OCI-LY7 (cell line): ENCODE results near the gene RNF114. TPM values are rescaled to one million over a fixed set of nuclear protein-coding genes. Genes with fewer than 3 reads are reported as not detected.
"Not testable (repeated sequence)": the region's sequence is repeated elsewhere in the genome, so short reads cannot be mapped to it uniquely, and the experiment has no call there.

ENCODE experiments used
- BruUV-seq: library from RNA; stranded (reverse); fragments of 400-500 nt; replicated peaks from 2 replicates; lab custom pipeline; 2021; lab: Mats Ljungman, UMichigan
- CTCF ChIA-PET: fragments of 300-600 bp; sonication (Branson Sonifier 250); formaldehyde crosslinking; loops from one replicate; lab custom pipeline; 2022; ENCODE audit warnings: antibody characterized with exemption; ENCODE audit not compliant: unreplicated experiment; lab: Charles Lee
- POLR2A ChIA-PET: fragments of 300-600 bp; sonication (Branson Sonifier 250); formaldehyde crosslinking; loops from one replicate; lab custom pipeline; 2022; ENCODE audit warnings: antibody characterized with exemption; lab: Charles Lee
- DNase-seq: peaks from one replicate; pipeline ENCODE4 v3.0.0-alpha.2; 2015; ENCODE audit warnings: low spot score
- H2AFZ ChIP-seq: fragments of 200-600 bp; sonication (generic), shearing (Covaris generic); 2 replicates; pipeline ENCODE4 v1.6.1; 2014; ENCODE audit warnings: mild to moderate bottlenecking, antibody characterized with exemption, low read length, moderate library complexity
- H3K27ac ChIP-seq: fragments of 200-600 bp; sonication (generic); 2 replicates; pipeline ENCODE4 v1.5.1; 2014; ENCODE audit warnings: mixed run types, low read depth, mild to moderate bottlenecking, moderate library complexity, low read length, inconsistent platforms; ENCODE audit not compliant: poor library complexity, severe bottlenecking
- H3K36me3 ChIP-seq: fragments of 200-600 bp; sonication (generic); 2 replicates; pipeline ENCODE4 v1.6.1; 2014; ENCODE audit warnings: mild to moderate bottlenecking, antibody characterized with exemption, low read length, moderate library complexity, mixed read lengths; ENCODE audit not compliant: insufficient read depth
- H3K4me1 ChIP-seq: fragments of 200-600 bp; sonication (generic); 2 replicates; pipeline ENCODE4 v1.5.1; 2014; ENCODE audit warnings: mild to moderate bottlenecking, low read length; ENCODE audit not compliant: insufficient read depth, poor library complexity, severe bottlenecking
- H3K4me2 ChIP-seq: fragments of 200-600 bp; sonication (generic); 2 replicates; pipeline ENCODE4 v1.6.1; 2014; ENCODE audit warnings: mild to moderate bottlenecking, low read length
- H3K4me3 ChIP-seq: fragments of 200-600 bp; sonication (generic); 2 replicates; pipeline ENCODE4 v1.5.1; 2014; ENCODE audit warnings: mild to moderate bottlenecking, low read depth, low read length; ENCODE audit not compliant: poor library complexity, severe bottlenecking
- H3K79me2 ChIP-seq: fragments of 200-600 bp; sonication (generic); 2 replicates; pipeline ENCODE4 v1.6.1; 2016; ENCODE audit warnings: low read depth, mild to moderate bottlenecking, low read length, moderate library complexity, mixed read lengths; ENCODE audit not compliant: insufficient read depth
- H3K9me2 ChIP-seq: fragments of 200-600 bp; sonication (generic); 2 replicates; pipeline ENCODE4 v1.6.1; 2016; ENCODE audit warnings: mild to moderate bottlenecking, low read length, mixed read lengths; ENCODE audit not compliant: insufficient read depth
- H3K9me3 ChIP-seq: fragments of 200-600 bp; sonication (generic); 2 replicates; pipeline ENCODE4 v1.6.1; 2014; ENCODE audit warnings: mild to moderate bottlenecking, mixed run types, low read length, mixed read lengths
- H4K20me1 ChIP-seq: fragments of 200-600 bp; sonication (generic); 2 replicates; pipeline ENCODE4 v1.6.1; 2014; ENCODE audit warnings: mild to moderate bottlenecking, antibody characterized with exemption, low read length, moderate library complexity, mixed read lengths; ENCODE audit not compliant: insufficient read depth
- CTCF ChIP-seq: fragments of 200-600 bp; sonication (generic); conservative IDR thresholded peaks from 2 replicates; pipeline ENCODE4 v1.5.1; 2014; ENCODE audit warnings: mild to moderate bottlenecking, antibody characterized with exemption, low read length, moderate library complexity, mixed read lengths
- EZH2phosphoT487 ChIP-seq: fragments of 200-600 bp; sonication (generic); IDR thresholded peaks from 2 replicates; pipeline ENCODE4 v1.6.1; 2018; ENCODE audit warnings: low read depth, borderline replicate concordance, mild to moderate bottlenecking, mixed run types, antibody characterized with exemption, low read length, moderate library complexity, mixed read lengths
- intact Hi-C: fragments of 100-400 bp; cut with micrococcal nuclease; formaldehyde crosslinking; loops from one replicate; pipeline ENCODE4 v1.10.0; 2022; ENCODE audit not compliant: unreplicated experiment
- total RNA-seq, 2 experiments: library from RNA; depleted of rRNA in 1 of 2; stranded (reverse); fragments of >200 nt in 1 of 2; shearing (Covaris generic) in 1 of 2; gene quantifications; 2 replicates each; pipeline ENCODE4 v1.2.3, GENCODE V29; 2014 to 2022

RNF114 gene
- total RNA-seq, 2 experiments from 2014 or later, result 48.4 to 62.4 TPM

DNA sequence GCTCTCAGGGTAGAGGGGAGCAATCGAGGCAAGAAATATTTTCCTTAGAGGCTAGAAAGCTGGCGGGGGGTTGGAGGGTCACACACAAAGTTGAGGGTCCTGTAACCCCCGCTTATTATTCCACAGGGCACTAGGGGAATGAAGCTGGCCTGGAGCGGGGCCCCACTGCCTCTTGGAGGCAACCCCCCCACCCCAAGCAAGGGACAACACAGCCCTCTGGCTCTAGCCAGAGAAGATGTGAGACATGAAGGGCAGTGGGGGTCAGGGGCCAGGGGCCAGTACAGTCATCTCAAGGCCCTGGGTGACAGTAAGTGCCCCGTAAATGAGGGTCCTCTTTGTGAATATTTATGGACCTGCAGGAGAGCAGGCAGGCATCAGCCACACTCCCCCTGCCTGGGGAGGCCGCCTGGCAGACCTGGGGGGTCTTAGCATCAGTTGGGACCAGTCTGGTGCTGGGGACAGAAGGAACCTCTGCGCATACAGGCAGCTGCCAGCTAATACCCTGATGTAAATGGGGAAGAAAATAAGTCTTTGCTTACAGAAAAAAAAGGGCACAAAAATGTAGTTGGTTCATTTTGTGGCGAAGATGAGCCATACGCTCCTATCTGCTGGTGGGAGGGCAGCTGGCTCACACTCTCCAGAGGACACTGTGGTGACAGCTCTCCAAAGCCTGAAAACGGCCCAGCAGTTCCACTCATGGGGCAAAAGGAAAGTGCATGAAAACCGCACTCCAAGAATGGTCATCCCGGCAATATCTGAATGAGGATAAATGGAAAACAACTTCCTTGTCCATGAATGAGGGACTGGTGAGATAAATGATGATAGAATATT, 42.7 kb upstream of the RNF114 start:
- no peaks in the 10 kb centered on the region for H3K9me3 ChIP-seq
- intact Hi-C loops, result no loop called here
- no peak overlapping the region for H3K27ac ChIP-seq
- DNase-seq, result no peak
- H3K36me3 ChIP-seq, result peaks cover 8% of the 10 kb centered on the region; the same call in 1 of the 2 replicates
- H4K20me1 ChIP-seq, result no peaks in the 10 kb centered on the region
- TF ChIP-seq CTCF (no peak), EZH2phosphoT487 (no peak)
- peak overlapping the region; percentile 29; the same call in 1 of the 2 replicates for H2AFZ ChIP-seq
- H3K9me2 ChIP-seq, result no peaks in the 10 kb centered on the region
- CTCF ChIA-PET, result interaction anchor here (0.6 kb wide), 1 partner anchor 260 kb away, joined by 4 read pairs; no protein-coding TSS in a partner anchor
- H3K4me2 ChIP-seq, result peak overlapping the region; percentile 39
- no TSS peak for BruUV-seq
- H3K79me2 ChIP-seq, result no peaks in the 10 kb centered on the region
- H3K4me3 ChIP-seq, result no peak overlapping the region
- peaks cover 13% of the 10 kb centered on the region for H3K4me1 ChIP-seq
- POLR2A ChIA-PET, result interaction anchor here (2.0 kb wide), 1 partner anchor 23 kb away, joined by 4 read pairs; no protein-coding TSS in a partner anchor

DNA sequence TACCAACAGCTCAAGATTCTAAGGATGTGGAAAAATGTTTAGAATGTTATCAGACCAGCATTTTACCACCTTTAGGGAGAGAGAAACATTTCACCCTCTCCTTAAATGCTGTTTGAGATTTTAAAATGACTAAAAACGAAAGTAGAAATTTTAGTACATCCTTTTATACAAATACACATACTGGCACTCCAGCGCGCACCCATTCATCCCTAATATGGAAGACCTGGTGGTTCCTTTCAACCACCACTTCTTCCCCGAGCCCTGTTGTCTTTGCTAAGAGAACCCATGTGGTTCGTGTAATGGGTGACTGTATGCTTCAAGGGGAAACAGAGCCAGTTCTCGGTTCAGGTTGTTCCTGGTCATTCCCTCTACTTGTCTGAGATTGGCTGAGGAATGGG, 42.1 kb upstream of the RNF114 start:
- no TSS peak for BruUV-seq
- Histone ChIP-seq H3K36me3 (peaks cover 2% of the 10 kb centered on the region; the same call in 1 of the 2 replicates), H3K27ac (no peak overlapping the region), H3K4me1 (peaks cover 8% of the 10 kb centered on the region), H3K9me3 (no peaks in the 10 kb centered on the region), H4K20me1 (no peaks in the 10 kb centered on the region), H2AFZ (peak overlapping the region; percentile 29; the same call in 1 of the 2 replicates), H3K4me2 (peak overlapping the region; percentile 39), H3K79me2 (no peaks in the 10 kb centered on the region), H3K4me3 (no peak overlapping the region), H3K9me2 (no peaks in the 10 kb centered on the region)
- no peak for TF ChIP-seq EZH2phosphoT487
- no peak for TF ChIP-seq CTCF
- ChIA-PET CTCF (no interaction called here), POLR2A (interaction anchor here (2.0 kb wide), 1 partner anchor 22 kb away, joined by 4 read pairs; no protein-coding TSS in a partner anchor)
- intact Hi-C loops, result no loop called here
- DNase-seq, result no peak

DNA sequence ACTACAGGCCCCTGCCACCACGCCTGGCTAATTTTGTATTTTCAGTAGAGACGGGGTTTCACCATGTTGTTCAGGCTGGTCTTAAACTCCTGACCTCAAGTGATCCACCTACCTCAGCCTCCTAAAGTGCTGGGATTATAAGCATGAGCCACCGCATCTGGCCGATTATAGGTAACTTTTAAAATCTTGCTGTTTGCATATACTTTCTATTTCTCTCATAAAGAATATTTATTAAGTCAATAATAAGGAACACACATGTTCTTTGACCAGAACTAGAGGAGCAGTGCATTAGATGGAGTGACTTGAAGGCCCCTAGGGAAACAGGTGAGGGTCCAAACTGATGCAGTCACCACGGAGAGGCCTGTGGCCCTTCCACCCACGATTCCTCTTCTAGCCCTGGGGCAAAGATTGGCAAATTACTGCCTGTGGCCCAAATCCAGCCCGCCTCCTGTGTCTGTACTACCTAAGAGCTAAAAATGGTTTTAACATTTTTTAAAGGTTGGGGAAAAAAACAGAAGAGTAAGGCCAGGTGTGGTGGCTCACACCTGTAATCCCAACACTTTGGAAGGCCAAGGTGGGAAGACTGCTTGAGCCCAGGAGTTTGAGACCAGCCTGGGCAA, 40.6 kb upstream of the RNF114 start:
- H3K9me3 ChIP-seq, H3K9me2 ChIP-seq, BruUV-seq, H2AFZ ChIP-seq, H3K79me2 ChIP-seq, H3K4me2 ChIP-seq, intact Hi-C loops, H3K4me1 ChIP-seq, H4K20me1 ChIP-seq, H3K4me3 ChIP-seq, H3K36me3 ChIP-seq, CTCF ChIA-PET, DNase-seq, H3K27ac ChIP-seq: not testable (repeated sequence)
- POLR2A ChIA-PET, result interaction anchor here (0.8 kb wide), 1 partner anchor 29 kb away, joined by 3 read pairs; no protein-coding TSS in a partner anchor
